WERI-Rb-1 (cell line): Measurements from ENCODE around the gene KCNJ12.

Experiments used
- DNase-seq: peaks from one replicate; pipeline ENCODE4 v3.0.0-alpha.2; 2020
- H3K27ac ChIP-seq: fragments of 250-450 bp; sonication (Bioruptor Pico); 2 replicates; pipeline ENCODE4 v1.5.1; 2020; ENCODE audit warnings: mild to moderate bottlenecking, moderate library complexity
- H3K27me3 ChIP-seq: fragments of 250-450 bp; sonication (Bioruptor Pico); 2 replicates; pipeline ENCODE4 v1.5.1; 2021; ENCODE audit warnings: mild to moderate bottlenecking, low read depth, moderate library complexity; ENCODE audit not compliant: insufficient read depth, severe bottlenecking
- H3K36me3 ChIP-seq: fragments of 250-450 bp; sonication (Bioruptor Pico); 2 replicates; pipeline ENCODE4 v1.5.1; 2020; ENCODE audit warnings: mild to moderate bottlenecking, moderate library complexity
- H3K4me3 ChIP-seq: 2 replicates; pipeline ENCODE4 v1.5.1; 2011; ENCODE audit warnings: low read depth, mild to moderate bottlenecking, control low read depth, low read length
- H3K9me3 ChIP-seq: fragments of 250-450 bp; sonication (Bioruptor Pico); 2 replicates; pipeline ENCODE4 v1.5.1; 2021; ENCODE audit warnings: mild to moderate bottlenecking, moderate library complexity; ENCODE audit not compliant: severe bottlenecking
- TF ChIP-seq, protein P1 (sequence below): IDR thresholded peaks from 2 replicates; pipeline ENCODE4 v1.5.1; 2011; ENCODE audit warnings: low read depth, mild to moderate bottlenecking, control low read depth, inconsistent platforms, low read length

Gene KCNJ12

DNA sequence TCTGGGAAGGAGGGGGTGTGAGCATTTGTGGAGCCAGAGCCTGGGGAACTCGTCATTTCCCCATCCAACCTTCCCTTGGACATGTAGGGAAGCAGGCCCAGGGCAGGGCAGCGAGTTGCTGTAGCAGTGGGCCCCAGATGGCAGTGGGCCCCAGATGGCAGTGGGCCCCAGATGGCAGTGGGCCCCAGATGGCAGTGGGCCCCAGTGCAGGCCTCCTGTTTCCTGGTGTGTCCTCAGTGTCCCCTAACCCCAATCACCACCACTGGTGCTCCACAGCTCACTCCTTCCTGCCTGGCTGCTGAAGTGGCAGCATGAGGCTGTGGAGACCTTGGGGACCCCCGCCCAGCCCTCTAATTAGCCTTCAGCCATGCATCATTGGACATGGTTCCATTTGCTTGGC is 4.5 kb downstream of the KCNJ12 start:
- no peak overlapping the region for H3K4me3 ChIP-seq
- no peak for DNase-seq
- no peaks in the 10 kb centered on the region for H3K9me3 ChIP-seq
- no peak overlapping the region for H3K27ac ChIP-seq
- peaks cover 28% of the 10 kb centered on the region for H3K27me3 ChIP-seq
- TF ChIP-seq, protein P1, sequence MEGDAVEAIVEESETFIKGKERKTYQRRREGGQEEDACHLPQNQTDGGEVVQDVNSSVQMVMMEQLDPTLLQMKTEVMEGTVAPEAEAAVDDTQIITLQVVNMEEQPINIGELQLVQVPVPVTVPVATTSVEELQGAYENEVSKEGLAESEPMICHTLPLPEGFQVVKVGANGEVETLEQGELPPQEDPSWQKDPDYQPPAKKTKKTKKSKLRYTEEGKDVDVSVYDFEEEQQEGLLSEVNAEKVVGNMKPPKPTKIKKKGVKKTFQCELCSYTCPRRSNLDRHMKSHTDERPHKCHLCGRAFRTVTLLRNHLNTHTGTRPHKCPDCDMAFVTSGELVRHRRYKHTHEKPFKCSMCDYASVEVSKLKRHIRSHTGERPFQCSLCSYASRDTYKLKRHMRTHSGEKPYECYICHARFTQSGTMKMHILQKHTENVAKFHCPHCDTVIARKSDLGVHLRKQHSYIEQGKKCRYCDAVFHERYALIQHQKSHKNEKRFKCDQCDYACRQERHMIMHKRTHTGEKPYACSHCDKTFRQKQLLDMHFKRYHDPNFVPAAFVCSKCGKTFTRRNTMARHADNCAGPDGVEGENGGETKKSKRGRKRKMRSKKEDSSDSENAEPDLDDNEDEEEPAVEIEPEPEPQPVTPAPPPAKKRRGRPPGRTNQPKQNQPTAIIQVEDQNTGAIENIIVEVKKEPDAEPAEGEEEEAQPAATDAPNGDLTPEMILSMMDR: no peak
- H3K36me3 ChIP-seq: no peaks in the 10 kb centered on the region

- Histone ChIP-seq H3K27ac (no peak overlapping the region), H3K9me3 (no peaks in the 10 kb centered on the region), H3K27me3 (peaks cover 25% of the 10 kb centered on the region), H3K4me3 (no peak overlapping the region), H3K36me3 (no peaks in the 10 kb centered on the region)
- no peak for DNase-seq
- TF ChIP-seq, protein P1: no peak
Observed at GRCh38 chr17:21381076-21381706, 5.0 kb downstream of the KCNJ12 start.

- H3K27me3 ChIP-seq: peaks cover 12% of the 10 kb centered on the region
- no peak for DNase-seq
- no peaks in the 10 kb centered on the region for H3K36me3 ChIP-seq
- H3K9me3 ChIP-seq: no peaks in the 10 kb centered on the region
- H3K27ac ChIP-seq: no peak overlapping the region
- TF ChIP-seq, protein P1: no peak
- no peak overlapping the region for H3K4me3 ChIP-seq
Observed at GRCh38 chr17:21382560-21383495, 6.7 kb downstream of the KCNJ12 start.

GRCh38 chr17:21385281-21385845 is 9.2 kb downstream of the KCNJ12 start:
- Histone ChIP-seq H3K4me3 (no peak overlapping the region), H3K27ac (no peak overlapping the region), H3K27me3 (no peaks in the 10 kb centered on the region), H3K9me3 (no peaks in the 10 kb centered on the region), H3K36me3 (no peaks in the 10 kb centered on the region)
- TF ChIP-seq, protein P1: no peak
- DNase-seq: no peak

GRCh38 chr17:21387616-21388015 is 11.5 kb downstream of the KCNJ12 start:
- DNase-seq: no peak
- H3K4me3 ChIP-seq: no peak overlapping the region

More at GRCh38 chr17:21387616-21388015, 11.5 kb downstream of the KCNJ12 start:
- H3K27me3 ChIP-seq: no peaks in the 10 kb centered on the region
- TF ChIP-seq, protein P1: no peak
- no peaks in the 10 kb centered on the region for H3K9me3 ChIP-seq
- no peaks in the 10 kb centered on the region for H3K36me3 ChIP-seq
- no peak overlapping the region for H3K27ac ChIP-seq
